Measurements from ENCODE around the gene MSN.

DNA sequence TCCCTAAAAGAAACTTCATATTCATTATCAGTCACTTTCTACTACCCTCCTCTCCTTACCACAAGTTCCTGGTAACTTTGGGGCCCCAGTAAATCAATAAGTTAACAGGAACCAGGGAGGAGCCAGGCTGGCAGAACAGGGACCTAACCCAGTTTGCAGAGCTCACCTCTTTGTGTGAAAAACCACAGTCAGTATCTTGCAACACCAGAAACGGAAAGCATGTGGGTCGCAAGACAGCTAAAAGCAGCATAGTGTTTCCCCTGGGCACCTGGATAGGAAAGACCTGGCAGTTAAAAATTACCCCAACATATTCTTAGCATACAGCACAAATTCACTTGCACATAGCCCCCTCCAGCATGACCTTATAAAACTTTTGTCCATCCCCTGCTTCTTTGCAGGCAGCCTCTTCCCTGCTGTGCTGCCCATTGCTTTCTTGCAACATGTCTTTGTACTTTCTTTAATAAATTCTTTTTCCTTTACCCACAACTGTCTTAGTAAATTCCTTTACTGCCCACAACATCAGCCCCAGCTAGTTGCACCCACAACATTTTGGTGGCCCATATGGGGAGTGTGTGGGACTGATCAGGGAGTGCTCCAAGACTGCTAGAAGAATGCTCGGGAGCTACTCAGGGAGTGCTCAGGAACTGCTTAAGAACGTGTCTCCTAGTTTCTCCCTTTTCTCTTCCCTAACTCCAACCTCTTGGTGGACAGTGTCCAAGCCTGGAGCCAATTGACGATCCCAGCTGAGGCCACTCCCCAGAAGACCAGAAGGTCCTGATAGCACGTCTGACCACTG lies 83.4 kb downstream of the MSN start:
- TF ChIP-seq POLR2A (IDR thresholded peaks at IDR 0.05; ENCODE audit: low read length) (no peak), GATA1 (IDR thresholded peaks at IDR 0.05; ENCODE audit: low read depth, low read length) (no peak)
